Neural cell (in vitro differentiated cells): ENCODE results near the gene ATXN2.

Experiments
- EP300 ChIP-seq: fragments of 450-650 bp; conservative IDR thresholded peaks from 2 replicates; pipeline ENCODE4 v1.6.1; 2014; ENCODE audit warnings: antibody characterized with exemption, mild to moderate bottlenecking, moderate library complexity; ENCODE audit not compliant: poor library complexity, severe bottlenecking
- RAD21 ChIP-seq: fragments of 450-650 bp; conservative IDR thresholded peaks from 2 replicates; pipeline ENCODE4 v1.6.1; 2014; ENCODE audit warnings: antibody characterized with exemption, mild to moderate bottlenecking, moderate library complexity
- TF ChIP-seq, protein P1 (sequence below): fragments of 450-650 bp; IDR thresholded peaks from 2 replicates; pipeline ENCODE4 v1.5.1; 2014; ENCODE audit warnings: antibody characterized with exemption, mild to moderate bottlenecking, moderate library complexity; ENCODE audit not compliant: poor library complexity, severe bottlenecking

GRCh38 chr12:111558107-111558376 is 41.1 kb downstream of the ATXN2 start:
- TF ChIP-seq, protein P1, sequence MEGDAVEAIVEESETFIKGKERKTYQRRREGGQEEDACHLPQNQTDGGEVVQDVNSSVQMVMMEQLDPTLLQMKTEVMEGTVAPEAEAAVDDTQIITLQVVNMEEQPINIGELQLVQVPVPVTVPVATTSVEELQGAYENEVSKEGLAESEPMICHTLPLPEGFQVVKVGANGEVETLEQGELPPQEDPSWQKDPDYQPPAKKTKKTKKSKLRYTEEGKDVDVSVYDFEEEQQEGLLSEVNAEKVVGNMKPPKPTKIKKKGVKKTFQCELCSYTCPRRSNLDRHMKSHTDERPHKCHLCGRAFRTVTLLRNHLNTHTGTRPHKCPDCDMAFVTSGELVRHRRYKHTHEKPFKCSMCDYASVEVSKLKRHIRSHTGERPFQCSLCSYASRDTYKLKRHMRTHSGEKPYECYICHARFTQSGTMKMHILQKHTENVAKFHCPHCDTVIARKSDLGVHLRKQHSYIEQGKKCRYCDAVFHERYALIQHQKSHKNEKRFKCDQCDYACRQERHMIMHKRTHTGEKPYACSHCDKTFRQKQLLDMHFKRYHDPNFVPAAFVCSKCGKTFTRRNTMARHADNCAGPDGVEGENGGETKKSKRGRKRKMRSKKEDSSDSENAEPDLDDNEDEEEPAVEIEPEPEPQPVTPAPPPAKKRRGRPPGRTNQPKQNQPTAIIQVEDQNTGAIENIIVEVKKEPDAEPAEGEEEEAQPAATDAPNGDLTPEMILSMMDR, result no peak
- TF ChIP-seq EP300 (no peak), RAD21 (no peak)
